Liver (tissue), 9 donors: ENCODE results near the gene RNFT2. TPM values are rescaled to one million over a fixed set of nuclear protein-coding genes. Genes with fewer than 3 reads are reported as not detected.

Experiments used
- DNase-seq: peaks from one replicate; pipeline ENCODE4 v3.0.0-alpha.2; 2017; ENCODE audit warnings: low spot score
- H3K27ac ChIP-seq, 2 donors: one replicate each; pipeline ENCODE4 v1.7.0; 2013; ENCODE audit warnings: inconsistent platforms in 2 of 2, low read length in 2 of 2, control low read depth in 1 of 2, low read depth in 1 of 2, mild to moderate bottlenecking in 1 of 2
- H3K27me3 ChIP-seq, 4 donors: one replicate each; pipeline versions ENCODE4 v1.6.1 to v1.7.0; 2013; ENCODE audit warnings: low read length in 3 of 4, inconsistent platforms in 1 of 4, mild to moderate bottlenecking in 1 of 4, moderate library complexity in 1 of 4; ENCODE audit not compliant: control insufficient read depth in 4 of 4, insufficient read depth in 4 of 4
- H3K36me3 ChIP-seq, 4 donors: one replicate each; pipeline versions ENCODE4 v1.6.1 to v1.7.0; 2013; ENCODE audit warnings: low read length in 3 of 4, mild to moderate bottlenecking in 3 of 4, low read depth in 1 of 4, moderate library complexity in 1 of 4; ENCODE audit not compliant: control insufficient read depth in 4 of 4, insufficient read depth in 3 of 4
- H3K4me1 ChIP-seq, 4 donors: one replicate each; pipeline versions ENCODE4 v1.6.1 to v1.7.0; 2013; ENCODE audit warnings: low read length in 3 of 4, mild to moderate bottlenecking in 3 of 4, moderate library complexity in 1 of 4; ENCODE audit not compliant: control insufficient read depth in 4 of 4, insufficient read depth in 4 of 4
- H3K4me3 ChIP-seq, 3 donors: one replicate each; pipeline versions ENCODE4 v1.6.1 to v1.7.0; 2013; ENCODE audit warnings: low read length in 3 of 3, control low read depth in 1 of 3, low read depth in 1 of 3, mild to moderate bottlenecking in 1 of 3
- H3K9ac ChIP-seq, 2 donors: one replicate each; pipeline ENCODE4 v1.7.0; 2013; ENCODE audit warnings: low read length in 2 of 2, mild to moderate bottlenecking in 2 of 2, moderate library complexity in 2 of 2, control low read depth in 1 of 2, low read depth in 1 of 2
- H3K9me3 ChIP-seq, 4 donors: one replicate each; pipeline versions ENCODE4 v1.6.1 to v1.7.0; 2013; ENCODE audit warnings: low read length in 3 of 4; ENCODE audit not compliant: control insufficient read depth in 4 of 4
- CTCF ChIP-seq: fragments of 150-350 bp; IDR thresholded peaks from 2 replicates; pipeline ENCODE4 v1.5.1; 2017; ENCODE audit warnings: improper control_type of control experiment, low read depth, low read length; ENCODE audit not compliant: missing input control
- EGR1 ChIP-seq, 2 donors: IDR thresholded peaks; 2 replicates each; pipeline ENCODE4 v1.6.1; 2016 to 2018; ENCODE audit warnings: antibody characterized with exemption in 2 of 2, low read depth in 2 of 2
- GABPA ChIP-seq, 2 donors: IDR thresholded peaks in 1 of 2; conservative IDR thresholded peaks in 1 of 2; 2 replicates each; pipeline ENCODE4 v1.6.1; 2016; ENCODE audit warnings: antibody characterized with exemption in 2 of 2, mild to moderate bottlenecking in 1 of 2, moderate library complexity in 1 of 2
- JUND ChIP-seq, 2 donors: IDR thresholded peaks; 2 replicates each; pipeline ENCODE4 v1.6.1; 2016; ENCODE audit warnings: antibody characterized with exemption in 2 of 2
- RAD21 ChIP-seq, 2 donors: IDR thresholded peaks; 2 replicates each; pipeline ENCODE4 v1.6.1; 2016; ENCODE audit warnings: antibody characterized with exemption in 2 of 2, mild to moderate bottlenecking in 2 of 2
- REST ChIP-seq: IDR thresholded peaks from 2 replicates; pipeline ENCODE4 v1.6.1; 2016; ENCODE audit warnings: antibody characterized with exemption, mild to moderate bottlenecking
- TAF1 ChIP-seq: conservative IDR thresholded peaks from 2 replicates; pipeline ENCODE4 v1.6.1; 2016; ENCODE audit warnings: antibody characterized with exemption, mild to moderate bottlenecking
- YY1 ChIP-seq: IDR thresholded peaks from 2 replicates; pipeline ENCODE4 v1.6.1; 2016; ENCODE audit warnings: antibody characterized with exemption, mild to moderate bottlenecking
- WGBS: extraction: QIAGEN DNeasy Blood & Tissue Kit; methylation state at CpG from one replicate; pipeline ENCODE4 v1.1.7; 2013; 5-methylcytosine and 5-hydroxymethylcytosine counted together
- polyA plus RNA-seq, 2 donors: library from polyadenylated mRNA; stranded (reverse) in 1 of 2; unstranded in 1 of 2; fragments of 200-250 nt in 1 of 2; fragments of >200 nt in 1 of 2; fragmentation: Nextera tagmentation in 1 of 2; extraction: Ambion mirVana in 1 of 2; gene quantifications; one replicate each; pipeline versions ENCODE4 v1.2.1 to v1.2.3, GENCODE V29; 2013 to 2015
- total RNA-seq, 2 donors: library from RNA; depleted of rRNA; stranded (reverse); fragments of >200 nt; gene quantifications; one replicate each; pipeline ENCODE4 v1.2.3, GENCODE V29; 2014
- donor health status: healthy.
- donor health status: healthy.
- donor health status: healthy.
- donor health status: healthy.
- donor health status: healthy.

The RNFT2 gene
- total and polyA plus RNA-seq, 4 donors = 0.13 to 1.4 (median 0.19) TPM

- Histone ChIP-seq H3K9me3 (no peaks in the 10 kb centered on the region), H3K27me3 (peaks cover 3 to 19% (median 16%) of the 10 kb centered on the region in 4 donors), H3K4me3 (no peak overlapping the region), H3K36me3 (no peaks in the 10 kb centered on the region), H3K27ac (no peak overlapping the region), H3K4me1 (peaks cover 7 to 33% (median 22%) of the 10 kb centered on the region in 4 donors), H3K9ac (no peak overlapping the region)
- no peak for DNase-seq
- TF ChIP-seq EGR1 (IDR thresholded peaks at IDR 0.05; ENCODE audit: low read depth in 2 of 2) (no peak), YY1 (no peak), REST (no peak), TAF1 (no peak)
- WGBS = 4% methylated on average over 29 of the region's 29 CpGs
Measured at GRCh38 chr12:116881877-116882507, 143.9 kb downstream of the RNFT2 start.

GRCh38 chr12:116882742-116883141 lies 144.6 kb downstream of the RNFT2 start:
- Histone ChIP-seq H3K27ac (no peak overlapping the region), H3K4me3 (no peak overlapping the region), H3K27me3 (peaks cover 3 to 15% (median 14%) of the 10 kb centered on the region in 4 donors), H3K9ac (no peak overlapping the region), H3K4me1 (peaks cover 7 to 33% (median 22%) of the 10 kb centered on the region in 4 donors), H3K36me3 (no peaks in the 10 kb centered on the region), H3K9me3 (no peaks in the 10 kb centered on the region)
- DNase-seq = no peak
- WGBS = 25% methylated on average over 6 of the region's 6 CpGs
- no peak for TF ChIP-seq REST
- TF ChIP-seq GABPA (IDR thresholded peaks at IDR 0.05 in 1 of 2, conservative IDR thresholded peaks at IDR 0.05 in 1 of 2) = no peak
- TF ChIP-seq CTCF = no peak
- TF ChIP-seq JUND (IDR thresholded peaks at IDR 0.05) = no peak
- TF ChIP-seq TAF1 = no peak
- peak; percentile 40 to 41 for TF ChIP-seq RAD21 (IDR thresholded peaks at IDR 0.05)
